Hematopoietic multipotent progenitor cell treated with erythropoietin and hydrocortisone succinate and interleukin-3 and kit ligand, for 6 days (in vitro differentiated cells): ENCODE results near the gene FOSL2.
"Not testable (repeated sequence)": the region's sequence is repeated elsewhere in the genome, so short reads cannot be mapped to it uniquely, and the experiment has no call there.

ENCODE experiments used
- DNase-seq: peaks from one replicate; pipeline ENCODE4 v3.0.0-alpha.2; 2015

FOSL2 gene

DNA sequence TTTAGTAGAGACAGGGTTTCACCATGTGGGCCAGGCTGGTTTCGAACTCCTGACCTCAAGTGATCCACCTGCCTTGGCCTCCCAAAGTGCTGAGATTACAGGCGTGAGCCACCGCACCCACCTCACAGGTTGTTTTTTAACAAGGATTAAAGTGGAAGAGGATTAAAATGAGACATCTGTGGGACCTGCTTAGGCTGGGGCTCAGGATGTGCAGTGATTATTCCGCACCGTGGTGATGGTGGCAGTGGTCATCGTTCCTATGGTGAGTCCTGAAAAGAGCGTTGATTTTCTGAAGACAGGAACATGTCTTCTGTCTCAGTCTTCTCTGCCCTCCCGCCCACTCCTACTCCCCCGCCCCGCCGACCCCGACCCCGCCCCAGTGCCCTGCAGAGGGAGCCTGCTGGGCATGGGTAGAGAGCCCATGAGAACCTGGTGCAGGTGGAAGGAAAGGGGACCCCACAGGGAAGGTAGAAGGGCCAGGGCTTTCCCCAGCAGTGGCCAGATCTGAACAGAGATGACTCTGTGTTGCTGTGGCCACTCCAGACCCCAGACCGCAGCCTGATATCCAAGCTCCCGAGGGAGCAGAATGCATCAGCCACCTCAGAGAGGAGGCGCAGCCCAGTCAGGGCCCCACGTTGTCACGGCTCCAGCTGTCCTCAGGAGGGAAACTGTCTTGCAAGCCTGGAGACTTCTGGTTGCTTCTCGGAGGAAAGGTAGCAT is 34.5 kb upstream of the FOSL2 start:
- no peak for DNase-seq

DNA sequence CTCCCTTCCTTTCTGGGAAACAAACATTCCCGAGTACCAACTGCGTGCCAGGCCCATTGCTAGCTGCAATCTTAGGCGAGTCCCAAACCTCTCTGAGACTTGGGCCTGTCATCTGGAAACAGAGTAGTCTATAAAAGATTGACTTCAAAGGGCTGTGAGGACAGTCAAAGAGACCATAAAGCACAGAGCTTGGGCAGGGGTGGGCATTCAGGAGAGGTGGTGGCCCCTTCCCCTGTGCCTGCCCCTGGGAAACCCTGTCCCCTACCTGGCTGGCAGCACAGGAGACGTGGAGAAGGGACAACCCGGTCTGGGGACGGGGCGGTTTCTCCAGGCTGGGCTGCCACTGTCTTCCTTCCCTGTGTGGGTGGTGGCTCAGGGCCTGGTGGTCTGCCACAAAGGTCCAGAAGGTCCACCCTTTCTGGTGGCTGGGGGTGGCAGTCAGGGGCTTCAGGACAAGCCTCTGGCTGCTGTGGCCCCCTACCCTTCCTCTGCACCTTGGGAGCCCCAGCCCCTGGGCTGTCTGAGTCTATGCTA is 33.9 kb upstream of the FOSL2 start:
- no peak for DNase-seq

GRCh38 chr2:28359222-28360057 is 33.2 kb upstream of the FOSL2 start:
- DNase-seq, result peak; percentile 95

GRCh38 chr2:28360058-28360717 is 32.5 kb upstream of the FOSL2 start:
- DNase-seq, result peak; percentile 44

- peak; percentile 40 for DNase-seq
These were observed 31.9 kb upstream of the FOSL2 start for GRCh38 chr2:28360718-28361293.

DNA sequence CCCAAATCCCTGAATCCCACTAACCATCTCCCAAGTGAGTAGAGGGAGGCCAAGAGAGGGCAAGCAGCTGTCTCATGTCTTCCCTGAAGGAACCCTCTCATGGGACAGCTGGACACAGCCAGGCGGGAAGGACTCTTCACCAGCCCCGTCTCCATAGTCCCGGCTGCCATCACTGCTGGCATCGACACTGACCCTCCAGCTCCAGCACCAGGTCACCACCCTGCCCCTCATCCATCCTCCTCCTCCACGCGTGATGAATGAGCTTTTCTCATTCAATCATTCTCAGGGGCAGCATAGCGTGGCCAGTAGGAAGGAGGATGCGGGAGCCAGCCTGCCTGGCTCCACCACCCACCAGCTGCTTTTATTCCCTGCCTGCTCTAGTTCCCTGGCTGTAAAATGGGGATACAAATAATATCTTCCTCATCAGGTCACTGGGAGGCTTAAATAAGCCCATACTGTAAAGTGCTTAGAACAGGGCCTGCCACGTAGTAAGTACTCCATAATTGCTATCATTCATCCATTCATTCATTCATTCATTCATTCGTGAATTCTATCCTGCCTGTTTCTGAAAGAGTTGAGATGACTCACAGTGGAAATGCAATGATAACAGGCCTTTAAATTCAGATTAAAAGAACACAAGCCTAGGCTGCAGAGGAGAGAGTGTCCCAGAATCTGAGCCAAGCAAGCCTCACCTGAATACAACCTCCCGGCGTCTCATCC is 30.5 kb upstream of the FOSL2 start:
- no peak for DNase-seq

- DNase-seq, result no peak
These were observed 29.6 kb upstream of the FOSL2 start for GRCh38 chr2:28362991-28363521.

- peak; percentile 31 for DNase-seq
These were observed 28.9 kb upstream of the FOSL2 start for GRCh38 chr2:28363686-28364280.

DNA sequence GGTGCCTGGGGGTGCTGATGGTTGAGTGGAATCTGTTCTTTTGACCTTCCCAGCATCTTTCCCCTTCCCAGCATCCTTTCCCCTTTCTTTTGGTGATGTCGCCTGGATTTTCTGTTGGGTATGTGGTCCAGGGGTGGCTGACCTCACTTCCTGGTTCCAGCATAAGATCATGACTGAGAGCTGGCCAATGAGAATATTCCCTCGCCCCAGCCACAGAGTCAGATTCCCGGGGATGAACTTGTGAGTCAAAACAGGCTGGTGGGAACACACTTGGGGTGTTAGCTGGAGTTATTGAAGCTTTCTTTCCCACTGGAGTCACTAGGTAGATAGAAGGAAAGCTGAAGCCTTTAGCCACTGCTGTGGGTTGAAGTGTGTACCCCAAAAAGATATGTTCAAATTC is 28.0 kb upstream of the FOSL2 start:
- DNase-seq, result no peak

GRCh38 chr2:28365158-28365557 is 27.5 kb upstream of the FOSL2 start:
- DNase-seq, result no peak

- DNase-seq, result no peak
These were observed 26.5 kb upstream of the FOSL2 start for GRCh38 chr2:28366149-28366495.

DNA sequence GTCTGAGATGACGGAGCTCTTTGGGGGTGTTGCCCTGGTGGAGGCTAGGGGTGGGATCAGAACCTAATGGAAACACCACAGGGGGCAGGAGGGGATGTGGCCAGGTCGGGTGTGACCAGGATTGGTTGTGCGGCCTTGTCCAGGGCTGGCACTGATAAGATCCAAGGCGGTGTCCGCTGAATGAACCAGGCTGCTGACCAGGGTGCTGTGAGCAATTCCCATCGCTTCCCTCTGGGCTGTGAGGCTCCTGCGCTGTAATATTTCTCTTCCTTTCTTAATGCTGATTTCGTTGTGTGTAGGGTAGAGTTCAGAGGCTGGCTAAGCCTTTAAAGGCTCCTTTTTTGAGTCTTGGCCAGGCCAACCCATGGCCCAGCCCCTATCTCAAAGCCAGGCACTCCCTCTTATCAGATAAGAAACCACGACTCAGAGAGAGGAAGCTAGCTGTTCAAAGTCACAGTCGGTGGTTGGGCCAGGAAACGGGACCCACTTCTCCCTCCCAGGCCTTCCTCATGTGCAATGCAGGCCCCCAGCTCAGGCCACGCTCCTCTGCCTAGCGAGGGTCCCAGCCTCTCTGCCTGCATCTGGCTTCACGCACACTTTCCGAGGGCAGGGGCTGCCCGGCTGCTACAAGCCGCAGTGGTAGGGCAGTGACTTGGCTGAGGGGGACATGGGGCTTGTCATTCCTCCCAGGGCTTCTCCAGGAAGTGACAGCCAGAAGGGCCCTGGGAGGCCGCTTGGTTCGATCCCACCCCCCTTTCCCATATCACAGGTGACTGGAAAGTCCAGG is 26.0 kb upstream of the FOSL2 start:
- peak; percentile 98 for DNase-seq

DNA sequence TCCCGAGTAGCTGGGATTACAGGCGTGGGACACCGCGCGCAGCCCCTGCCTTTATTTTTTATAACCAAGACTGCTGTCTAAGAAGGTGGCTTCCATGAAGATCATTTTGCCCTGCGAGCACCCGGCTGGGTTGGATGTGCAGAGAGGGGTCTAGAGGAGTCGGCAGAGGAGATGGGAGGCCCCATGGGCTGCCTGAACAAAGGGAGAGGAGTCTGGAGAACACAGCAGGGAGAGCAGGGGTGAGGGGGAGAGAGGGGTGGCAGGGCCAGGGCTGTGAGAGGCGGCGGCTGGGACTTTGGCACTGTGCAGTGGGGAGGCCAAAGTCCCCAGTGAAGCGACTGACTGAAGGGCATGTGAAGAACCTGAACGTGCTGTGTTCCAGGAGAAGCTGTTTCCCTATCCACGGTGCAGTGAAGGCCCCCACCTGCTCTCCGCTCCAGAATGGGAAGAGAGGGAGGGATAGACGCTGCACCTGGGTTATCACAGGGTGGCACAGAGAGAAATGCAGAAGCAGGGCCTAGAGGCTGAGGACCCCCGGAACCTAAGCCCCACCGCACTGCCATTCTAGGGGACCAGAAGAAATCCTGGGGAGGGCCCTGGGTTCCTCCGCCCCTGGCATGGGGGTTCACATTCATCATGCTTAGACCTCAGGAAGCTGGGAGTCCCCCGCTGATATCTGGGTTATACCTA is 24.8 kb upstream of the FOSL2 start:
- DNase-seq, result peak; percentile 36

GRCh38 chr2:28368357-28368798 is 24.3 kb upstream of the FOSL2 start:
- no peak for DNase-seq

DNA sequence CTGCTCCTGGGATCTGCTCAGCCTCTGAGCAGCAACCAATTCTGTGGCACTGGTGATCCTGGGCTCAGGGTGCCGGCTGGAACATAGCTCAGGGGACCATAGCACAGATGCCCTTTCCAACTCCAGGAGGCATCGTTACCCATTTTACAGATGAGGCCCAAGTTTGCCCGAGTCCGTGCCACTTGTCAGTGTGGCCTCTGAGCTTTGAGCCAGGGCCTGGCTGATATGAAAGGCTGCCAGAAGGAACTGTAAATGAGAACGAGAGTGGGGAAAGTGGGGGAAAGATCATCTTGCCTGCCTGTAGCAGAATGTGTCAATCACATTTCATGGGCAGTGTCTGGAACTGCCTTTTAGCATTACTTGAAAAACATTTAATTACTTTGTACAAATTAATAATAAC is 23.3 kb upstream of the FOSL2 start:
- DNase-seq, result no peak

GRCh38 chr2:28370354-28370753 is 22.3 kb upstream of the FOSL2 start:
- no peak for DNase-seq

DNA sequence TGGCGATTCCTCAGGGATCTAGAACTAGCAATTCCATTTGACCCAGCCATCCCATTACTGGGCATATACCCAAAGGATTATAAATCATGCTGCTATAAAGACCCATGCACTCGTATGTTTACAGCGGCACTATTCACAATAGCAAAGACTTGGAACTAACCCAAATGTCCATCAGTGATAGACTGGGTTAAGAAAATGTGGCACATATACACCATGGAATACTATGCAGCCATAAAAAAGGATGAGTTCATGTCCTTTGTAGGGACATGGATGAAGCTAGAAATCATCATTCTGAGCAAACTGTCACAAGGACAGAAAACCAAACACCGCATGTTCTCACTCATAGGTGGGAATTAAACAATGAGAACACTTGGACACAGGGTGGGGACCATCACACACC is 20.9 kb upstream of the FOSL2 start:
- not testable (repeated sequence) for DNase-seq

- no peak for DNase-seq
These were observed 18.8 kb upstream of the FOSL2 start for GRCh38 chr2:28373854-28374253.

DNA sequence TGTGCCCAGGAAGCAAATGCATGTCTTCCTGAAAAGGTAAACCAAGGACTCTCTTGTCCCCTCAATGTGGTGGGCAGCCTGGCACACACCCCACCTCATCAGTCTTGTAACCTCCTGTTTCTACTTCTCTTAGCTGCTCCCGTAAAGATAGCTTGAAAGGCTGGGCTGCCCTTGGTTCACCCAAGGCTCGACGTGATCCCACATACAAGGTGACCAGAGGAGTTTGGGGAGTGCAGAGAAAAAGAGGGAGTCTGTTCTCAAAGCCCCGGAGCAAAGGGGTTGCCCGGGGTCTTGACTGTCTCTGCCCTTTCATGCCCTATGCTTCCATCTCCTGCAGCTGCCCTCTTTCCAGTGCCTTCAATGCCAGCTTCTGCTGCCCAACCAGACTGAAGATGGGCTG is 18.3 kb upstream of the FOSL2 start:
- DNase-seq, result no peak

DNA sequence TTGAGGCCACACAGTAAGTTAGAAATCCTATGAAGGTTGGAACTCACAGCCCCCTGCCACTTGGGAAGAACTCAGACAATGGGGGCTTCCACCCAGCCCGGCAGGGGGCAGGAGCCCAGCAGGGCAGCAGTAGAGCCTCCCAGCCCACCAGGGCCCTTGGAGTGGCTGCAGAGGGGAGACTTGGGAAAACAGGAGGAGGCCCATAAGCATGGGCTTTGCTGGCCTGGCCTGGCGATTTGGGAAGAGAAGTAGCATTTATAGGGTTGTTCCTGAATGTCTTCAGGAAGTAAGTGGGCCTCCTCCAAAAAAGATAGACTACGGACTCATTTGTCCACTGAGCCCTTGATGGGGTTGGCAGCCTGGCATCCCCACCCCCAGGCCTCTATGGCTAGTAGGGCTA is 17.4 kb upstream of the FOSL2 start:
- no peak for DNase-seq
